ENCODE data around the gene HSFX4.
"Not testable (repeated sequence)": the region's sequence is repeated elsewhere in the genome, so short reads cannot be mapped to it uniquely, and the experiment has no call there.

The HSFX4 gene

GRCh38 chrX:149929400-149929799 lies at the start of gene HSFX4:
Gene HSFX4 (plus strand): TSS chrX:149929573. CDS start chrX:149929645, 72 bp downstream.
- H3K27ac ChIP-seq (ENCODE audit: low read depth, low read length); H3K9me3 ChIP-seq (ENCODE audit: control insufficient read depth in 5 of 5, low read length in 5 of 5); H3K27me3 ChIP-seq (ENCODE audit: control insufficient read depth in 5 of 5, insufficient read depth in 4 of 5, low read length in 5 of 5); H3K4me1 ChIP-seq (ENCODE audit: control insufficient read depth in 5 of 5, insufficient read depth in 5 of 5, low read length in 5 of 5); H3K4me3 ChIP-seq (ENCODE audit: low read depth in 1 of 5, low read length in 5 of 5); H3K36me3 ChIP-seq (ENCODE audit: control insufficient read depth in 5 of 5, insufficient read depth in 5 of 5, low read length in 5 of 5); H3K9ac ChIP-seq (ENCODE audit: low read length in 5 of 5): not testable (repeated sequence)

GRCh38 chrX:149881081-149881711 lies 48.2 kb upstream of the HSFX4 start, which contains the start of gene MAGEA8:
Gene MAGEA8 (plus strand): TSS chrX:149881183. CDS start chrX:149884273, 3,090 bp downstream.
- Histone ChIP-seq H3K9ac (ENCODE audit: low read length in 5 of 5) (no peak within 1 kb of the TSS), H3K27me3 (ENCODE audit: control insufficient read depth in 5 of 5, insufficient read depth in 4 of 5, low read length in 5 of 5) (peaks cover 0 to 2% (median 0%) of the 10 kb centered on the region in 5 donors), H3K4me1 (ENCODE audit: control insufficient read depth in 5 of 5, insufficient read depth in 5 of 5, low read length in 5 of 5) (no peaks in the 10 kb centered on the region), H3K9me3 (ENCODE audit: control insufficient read depth in 5 of 5, low read length in 5 of 5) (no peaks in the 10 kb centered on the region), H3K36me3 (ENCODE audit: control insufficient read depth in 5 of 5, insufficient read depth in 5 of 5, low read length in 5 of 5) (no peaks in the 10 kb centered on the region), H3K4me3 (ENCODE audit: low read depth in 1 of 5, low read length in 5 of 5) (no peak within 1 kb of the TSS), H3K27ac (ENCODE audit: low read depth, low read length) (no peak within 1 kb of the TSS)

- not testable (repeated sequence) for H3K9ac ChIP-seq (ENCODE audit: low read length in 5 of 5); H3K9me3 ChIP-seq (ENCODE audit: control insufficient read depth in 5 of 5, low read length in 5 of 5); H3K4me1 ChIP-seq (ENCODE audit: control insufficient read depth in 5 of 5, insufficient read depth in 5 of 5, low read length in 5 of 5); H3K27ac ChIP-seq (ENCODE audit: low read depth, low read length); H3K36me3 ChIP-seq (ENCODE audit: control insufficient read depth in 5 of 5, insufficient read depth in 5 of 5, low read length in 5 of 5); H3K27me3 ChIP-seq (ENCODE audit: control insufficient read depth in 5 of 5, insufficient read depth in 4 of 5, low read length in 5 of 5); H3K4me3 ChIP-seq (ENCODE audit: low read depth in 1 of 5, low read length in 5 of 5)
Observed at GRCh38 chrX:149890828-149891227, 38.5 kb upstream of the HSFX4 start.

GRCh38 chrX:149898554-149898953 lies 30.8 kb upstream of the HSFX4 start:
- Histone ChIP-seq H3K4me3 (ENCODE audit: low read depth in 1 of 5, low read length in 5 of 5) (no peak overlapping the region), H3K9ac (ENCODE audit: low read length in 5 of 5) (no peak overlapping the region), H3K27ac (ENCODE audit: low read depth, low read length) (no peak overlapping the region), H3K4me1 (ENCODE audit: control insufficient read depth in 5 of 5, insufficient read depth in 5 of 5, low read length in 5 of 5) (no peaks in the 10 kb centered on the region), H3K36me3 (ENCODE audit: control insufficient read depth in 5 of 5, insufficient read depth in 5 of 5, low read length in 5 of 5) (no peaks in the 10 kb centered on the region), H3K9me3 (ENCODE audit: control insufficient read depth in 5 of 5, low read length in 5 of 5) (peaks cover 0 to 3% (median 0%) of the 10 kb centered on the region in 5 donors), H3K27me3 (ENCODE audit: control insufficient read depth in 5 of 5, insufficient read depth in 4 of 5, low read length in 5 of 5) (no peaks in the 10 kb centered on the region)

DNA sequence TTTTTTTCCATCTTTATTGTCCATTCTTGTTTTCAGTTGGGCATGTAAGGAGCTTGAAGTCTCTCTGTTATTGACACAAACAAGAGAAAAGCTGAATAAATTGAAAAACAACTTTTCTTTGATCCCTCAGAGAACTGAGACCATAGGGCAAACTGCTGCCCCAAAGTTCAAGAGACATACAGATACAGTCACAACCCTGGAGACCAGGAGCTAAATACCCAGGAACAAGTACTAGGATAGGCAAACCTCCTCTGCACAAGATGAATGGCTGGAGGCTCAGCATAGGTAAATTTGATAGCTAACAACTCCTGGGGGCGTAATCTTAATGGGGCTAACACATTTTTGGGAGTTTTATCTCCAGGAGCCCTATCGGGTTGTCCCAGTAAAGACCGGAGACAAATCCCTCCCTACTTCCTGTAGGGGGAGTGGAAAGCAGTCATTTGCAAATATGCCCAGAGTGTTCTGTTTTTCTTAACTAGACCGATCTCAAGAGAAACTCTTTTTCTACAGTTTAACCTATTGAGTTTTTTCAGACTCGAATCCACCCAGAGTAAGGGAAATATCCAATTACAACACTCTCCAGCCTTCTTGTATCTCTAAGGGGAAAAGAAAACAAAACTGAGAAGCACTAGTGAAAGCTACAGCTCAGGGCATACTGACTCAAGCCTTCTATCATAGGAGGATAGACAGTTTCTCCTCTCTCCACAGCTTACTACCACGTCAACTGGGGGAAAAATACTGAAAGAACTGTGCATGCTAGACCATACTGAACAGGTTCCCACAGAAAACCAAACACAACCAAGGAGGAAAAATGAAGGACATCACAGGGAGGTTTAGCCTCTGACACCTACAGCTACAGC lies 25.3 kb upstream of the HSFX4 start:
- Histone ChIP-seq H3K9ac (ENCODE audit: low read length in 5 of 5) (no peak overlapping the region), H3K27me3 (ENCODE audit: control insufficient read depth in 5 of 5, insufficient read depth in 4 of 5, low read length in 5 of 5) (no peaks in the 10 kb centered on the region), H3K36me3 (ENCODE audit: control insufficient read depth in 5 of 5, insufficient read depth in 5 of 5, low read length in 5 of 5) (no peaks in the 10 kb centered on the region), H3K4me3 (ENCODE audit: low read depth in 1 of 5, low read length in 5 of 5) (no peak overlapping the region), H3K27ac (ENCODE audit: low read depth, low read length) (no peak overlapping the region), H3K9me3 (ENCODE audit: control insufficient read depth in 5 of 5, low read length in 5 of 5) (no peaks in the 10 kb centered on the region), H3K4me1 (ENCODE audit: control insufficient read depth in 5 of 5, insufficient read depth in 5 of 5, low read length in 5 of 5) (no peaks in the 10 kb centered on the region)

- H3K4me3 ChIP-seq (ENCODE audit: low read depth in 1 of 5, low read length in 5 of 5): no peak overlapping the region
- H3K36me3 ChIP-seq (ENCODE audit: control insufficient read depth in 5 of 5, insufficient read depth in 5 of 5, low read length in 5 of 5): no peaks in the 10 kb centered on the region
- H3K9ac ChIP-seq (ENCODE audit: low read length in 5 of 5): no peak overlapping the region
- H3K27ac ChIP-seq (ENCODE audit: low read depth, low read length): no peak overlapping the region
- H3K4me1 ChIP-seq (ENCODE audit: control insufficient read depth in 5 of 5, insufficient read depth in 5 of 5, low read length in 5 of 5): no peaks in the 10 kb centered on the region
- peaks cover 0 to 4% (median 0%) of the 10 kb centered on the region in 5 donors for H3K9me3 ChIP-seq (ENCODE audit: control insufficient read depth in 5 of 5, low read length in 5 of 5)
- no peaks in the 10 kb centered on the region for H3K27me3 ChIP-seq (ENCODE audit: control insufficient read depth in 5 of 5, insufficient read depth in 4 of 5, low read length in 5 of 5)
Observed at GRCh38 chrX:149908308-149908707, 21.1 kb upstream of the HSFX4 start.

DNA sequence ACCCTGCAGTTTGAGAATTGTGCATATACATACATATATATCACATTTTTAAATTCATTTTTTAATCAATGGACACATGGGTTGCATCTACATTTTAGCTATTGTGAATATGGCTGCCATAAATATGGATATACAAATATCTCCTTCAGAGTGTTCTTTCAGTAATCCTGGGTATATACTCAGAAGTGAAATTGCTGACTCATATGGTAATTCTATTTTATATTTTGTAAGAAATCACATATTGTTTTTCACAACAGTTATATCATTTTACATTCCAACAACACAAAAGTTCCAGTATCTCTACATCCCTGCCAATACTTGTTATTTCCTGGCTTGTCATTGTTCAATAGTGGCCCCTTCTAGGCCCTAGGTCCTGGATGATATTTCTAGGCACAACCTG lies 20.6 kb upstream of the HSFX4 start:
- no peaks in the 10 kb centered on the region for H3K36me3 ChIP-seq (ENCODE audit: control insufficient read depth in 5 of 5, insufficient read depth in 5 of 5, low read length in 5 of 5)

GRCh38 chrX:149909324-149910177 lies 19.8 kb upstream of the HSFX4 start:
- H3K27me3 ChIP-seq (ENCODE audit: control insufficient read depth in 5 of 5, insufficient read depth in 4 of 5, low read length in 5 of 5): no peaks in the 10 kb centered on the region
- no peaks in the 10 kb centered on the region for H3K4me1 ChIP-seq (ENCODE audit: control insufficient read depth in 5 of 5, insufficient read depth in 5 of 5, low read length in 5 of 5)
- H3K36me3 ChIP-seq (ENCODE audit: control insufficient read depth in 5 of 5, insufficient read depth in 5 of 5, low read length in 5 of 5): no peaks in the 10 kb centered on the region
- no peak overlapping the region for H3K27ac ChIP-seq (ENCODE audit: low read depth, low read length)
- H3K4me3 ChIP-seq (ENCODE audit: low read depth in 1 of 5, low read length in 5 of 5): no peak overlapping the region
- peaks cover 0 to 4% (median 0%) of the 10 kb centered on the region in 5 donors for H3K9me3 ChIP-seq (ENCODE audit: control insufficient read depth in 5 of 5, low read length in 5 of 5)
- no peak overlapping the region for H3K9ac ChIP-seq (ENCODE audit: low read length in 5 of 5)

More for the DNA sequence above, 20.6 kb upstream of the HSFX4 start:
- Histone ChIP-seq H3K4me3 (ENCODE audit: low read depth in 1 of 5, low read length in 5 of 5) (no peak overlapping the region), H3K27ac (ENCODE audit: low read depth, low read length) (no peak overlapping the region), H3K27me3 (ENCODE audit: control insufficient read depth in 5 of 5, insufficient read depth in 4 of 5, low read length in 5 of 5) (no peaks in the 10 kb centered on the region), H3K4me1 (ENCODE audit: control insufficient read depth in 5 of 5, insufficient read depth in 5 of 5, low read length in 5 of 5) (no peaks in the 10 kb centered on the region), H3K9ac (ENCODE audit: low read length in 5 of 5) (no peak overlapping the region), H3K9me3 (ENCODE audit: control insufficient read depth in 5 of 5, low read length in 5 of 5) (peaks cover 0 to 4% (median 0%) of the 10 kb centered on the region in 5 donors)

- H3K36me3 ChIP-seq (ENCODE audit: control insufficient read depth in 5 of 5, insufficient read depth in 5 of 5, low read length in 5 of 5): no peaks in the 10 kb centered on the region
- no peak overlapping the region for H3K4me3 ChIP-seq (ENCODE audit: low read depth in 1 of 5, low read length in 5 of 5)
- no peak overlapping the region for H3K27ac ChIP-seq (ENCODE audit: low read depth, low read length)
- no peaks in the 10 kb centered on the region for H3K4me1 ChIP-seq (ENCODE audit: control insufficient read depth in 5 of 5, insufficient read depth in 5 of 5, low read length in 5 of 5)
- no peak overlapping the region for H3K9ac ChIP-seq (ENCODE audit: low read length in 5 of 5)
- H3K9me3 ChIP-seq (ENCODE audit: control insufficient read depth in 5 of 5, low read length in 5 of 5): peaks cover 0 to 4% (median 0%) of the 10 kb centered on the region in 5 donors
- H3K27me3 ChIP-seq (ENCODE audit: control insufficient read depth in 5 of 5, insufficient read depth in 4 of 5, low read length in 5 of 5): no peaks in the 10 kb centered on the region
Observed at GRCh38 chrX:149910178-149910695, 19.1 kb upstream of the HSFX4 start.
